ENCODE results near the gene RRAGD.

DNA sequence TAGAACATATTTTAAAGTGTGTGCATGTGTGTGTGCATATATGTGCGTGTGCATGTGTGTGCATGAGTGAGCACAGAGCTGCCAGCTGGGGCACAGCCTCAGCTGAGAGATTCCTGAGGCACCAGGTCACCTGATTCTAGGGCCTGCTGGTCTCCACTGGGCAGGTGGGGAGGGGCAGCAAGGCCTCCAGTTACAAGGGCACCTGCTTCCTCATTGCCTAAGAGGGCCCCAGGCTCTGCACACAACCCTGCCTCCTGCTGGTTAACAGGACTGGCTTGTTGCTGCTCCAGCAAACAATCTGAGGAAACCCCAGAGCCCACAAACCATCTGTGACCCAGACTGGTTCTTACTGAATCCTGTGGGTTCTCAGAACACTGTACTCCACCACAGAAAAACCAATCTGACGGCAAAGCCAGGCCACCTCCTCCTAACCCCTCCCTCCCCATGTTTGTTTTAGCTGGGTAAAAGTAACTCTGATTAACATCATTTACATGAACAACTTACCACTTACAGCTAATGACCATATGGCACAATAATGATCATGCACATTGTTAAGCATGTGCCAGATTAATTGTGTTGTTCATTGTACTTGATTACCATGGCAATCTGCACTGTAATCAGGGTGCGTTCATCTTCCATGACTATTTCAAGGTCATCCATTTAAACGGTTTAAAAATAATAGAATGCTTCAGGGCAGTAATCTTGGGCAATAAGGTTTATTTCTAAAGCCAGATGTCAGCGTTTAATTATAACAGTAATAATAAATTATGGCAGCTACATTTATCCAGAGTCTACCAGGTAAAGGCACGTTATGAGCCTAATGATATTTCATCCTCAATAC, 36.4 kb downstream of the RRAGD start:
- TF ChIP-seq, protein P1, sequence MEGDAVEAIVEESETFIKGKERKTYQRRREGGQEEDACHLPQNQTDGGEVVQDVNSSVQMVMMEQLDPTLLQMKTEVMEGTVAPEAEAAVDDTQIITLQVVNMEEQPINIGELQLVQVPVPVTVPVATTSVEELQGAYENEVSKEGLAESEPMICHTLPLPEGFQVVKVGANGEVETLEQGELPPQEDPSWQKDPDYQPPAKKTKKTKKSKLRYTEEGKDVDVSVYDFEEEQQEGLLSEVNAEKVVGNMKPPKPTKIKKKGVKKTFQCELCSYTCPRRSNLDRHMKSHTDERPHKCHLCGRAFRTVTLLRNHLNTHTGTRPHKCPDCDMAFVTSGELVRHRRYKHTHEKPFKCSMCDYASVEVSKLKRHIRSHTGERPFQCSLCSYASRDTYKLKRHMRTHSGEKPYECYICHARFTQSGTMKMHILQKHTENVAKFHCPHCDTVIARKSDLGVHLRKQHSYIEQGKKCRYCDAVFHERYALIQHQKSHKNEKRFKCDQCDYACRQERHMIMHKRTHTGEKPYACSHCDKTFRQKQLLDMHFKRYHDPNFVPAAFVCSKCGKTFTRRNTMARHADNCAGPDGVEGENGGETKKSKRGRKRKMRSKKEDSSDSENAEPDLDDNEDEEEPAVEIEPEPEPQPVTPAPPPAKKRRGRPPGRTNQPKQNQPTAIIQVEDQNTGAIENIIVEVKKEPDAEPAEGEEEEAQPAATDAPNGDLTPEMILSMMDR (IDR thresholded peaks at IDR 0.05), result peak in 1 of 4 experiments; percentile 47
- no peak for TF ChIP-seq POLR2A (IDR thresholded peaks at IDR 0.05)
- TF ChIP-seq POLR2AphosphoS5 (IDR thresholded peaks at IDR 0.05), result no peak

Measured in prostate gland (tissue), 2 donors.